Ascending aorta (tissue), 2 donors: ENCODE data around the gene OLFM1. TPM values are rescaled to one million over a fixed set of nuclear protein-coding genes. Genes with fewer than 3 reads are reported as not detected.
"Not testable (repeated sequence)": the region's sequence is repeated elsewhere in the genome, so short reads cannot be mapped to it uniquely, and the experiment has no call there.

Experiments used
- DNase-seq, 2 donors: peaks; one replicate each; pipeline ENCODE4 v3.0.0-alpha.2; 2019; ENCODE audit warnings: low spot score in 2 of 2
- H3K27ac ChIP-seq, 2 donors: fragments of 200-600 bp; sonication (generic); one replicate each; pipeline ENCODE4 v1.5.1; 2016 to 2017; ENCODE audit warnings: mild to moderate bottlenecking in 1 of 2
- H3K27me3 ChIP-seq: fragments of 200-600 bp; sonication (generic); one replicate; pipeline ENCODE4 v1.5.1; 2017
- H3K36me3 ChIP-seq, 2 donors: fragments of 200-600 bp; sonication (generic); one replicate each; pipeline ENCODE4 v1.5.1; 2016
- H3K4me1 ChIP-seq, 2 donors: fragments of 200-600 bp; sonication (generic); one replicate each; pipeline ENCODE4 v1.5.1; 2016 to 2017; ENCODE audit warnings: mild to moderate bottlenecking in 1 of 2
- H3K4me3 ChIP-seq, 2 donors: fragments of 200-600 bp; sonication (generic); one replicate each; pipeline ENCODE4 v1.5.1; 2016 to 2017; ENCODE audit warnings: mild to moderate bottlenecking in 1 of 2
- H3K9me3 ChIP-seq, 2 donors: fragments of 200-600 bp; sonication (generic); one replicate each; pipeline ENCODE4 v1.5.1; 2016
- intact Hi-C: fragments of 100-400 bp; cut with DNase I; formaldehyde crosslinking; loops from one replicate; pipeline ENCODE4 v1.15.1; 2023
- total RNA-seq: library from RNA; depleted of rRNA; stranded (reverse); fragments of >200 nt; gene quantifications from one replicate; pipeline ENCODE4 v1.1.0, GENCODE V29; 2016
- TF ChIP-seq, protein P1 (sequence below), 3 experiments: fragments of 200-600 bp in 2 of 3; fragments of 450-650 bp in 1 of 3; sonication (generic) in 2 of 3; IDR thresholded peaks; one replicate each; pipeline ENCODE4 v1.5.1; 2016 to 2019; ENCODE audit warnings: antibody characterized with exemption in 3 of 3, mild to moderate bottlenecking in 1 of 3, moderate library complexity in 1 of 3

The OLFM1 gene
- total RNA-seq, 1 donor from 2014 or later: 102 TPM

- no peak for DNase-seq
- H3K27ac ChIP-seq: no peak overlapping the region
- H3K27me3 ChIP-seq: no peaks in the 10 kb centered on the region
- H3K4me3 ChIP-seq: no peak overlapping the region
- H3K36me3 ChIP-seq: no peaks in the 10 kb centered on the region
- H3K9me3 ChIP-seq: no peaks in the 10 kb centered on the region
- no peaks in the 10 kb centered on the region for H3K4me1 ChIP-seq
- intact Hi-C loops: no loop called here
- TF ChIP-seq, protein P1, sequence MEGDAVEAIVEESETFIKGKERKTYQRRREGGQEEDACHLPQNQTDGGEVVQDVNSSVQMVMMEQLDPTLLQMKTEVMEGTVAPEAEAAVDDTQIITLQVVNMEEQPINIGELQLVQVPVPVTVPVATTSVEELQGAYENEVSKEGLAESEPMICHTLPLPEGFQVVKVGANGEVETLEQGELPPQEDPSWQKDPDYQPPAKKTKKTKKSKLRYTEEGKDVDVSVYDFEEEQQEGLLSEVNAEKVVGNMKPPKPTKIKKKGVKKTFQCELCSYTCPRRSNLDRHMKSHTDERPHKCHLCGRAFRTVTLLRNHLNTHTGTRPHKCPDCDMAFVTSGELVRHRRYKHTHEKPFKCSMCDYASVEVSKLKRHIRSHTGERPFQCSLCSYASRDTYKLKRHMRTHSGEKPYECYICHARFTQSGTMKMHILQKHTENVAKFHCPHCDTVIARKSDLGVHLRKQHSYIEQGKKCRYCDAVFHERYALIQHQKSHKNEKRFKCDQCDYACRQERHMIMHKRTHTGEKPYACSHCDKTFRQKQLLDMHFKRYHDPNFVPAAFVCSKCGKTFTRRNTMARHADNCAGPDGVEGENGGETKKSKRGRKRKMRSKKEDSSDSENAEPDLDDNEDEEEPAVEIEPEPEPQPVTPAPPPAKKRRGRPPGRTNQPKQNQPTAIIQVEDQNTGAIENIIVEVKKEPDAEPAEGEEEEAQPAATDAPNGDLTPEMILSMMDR (IDR thresholded peaks at IDR 0.05): no peak
Measured at GRCh38 chr9:135158564-135158937, 71.1 kb downstream of the OLFM1 start.

DNA sequence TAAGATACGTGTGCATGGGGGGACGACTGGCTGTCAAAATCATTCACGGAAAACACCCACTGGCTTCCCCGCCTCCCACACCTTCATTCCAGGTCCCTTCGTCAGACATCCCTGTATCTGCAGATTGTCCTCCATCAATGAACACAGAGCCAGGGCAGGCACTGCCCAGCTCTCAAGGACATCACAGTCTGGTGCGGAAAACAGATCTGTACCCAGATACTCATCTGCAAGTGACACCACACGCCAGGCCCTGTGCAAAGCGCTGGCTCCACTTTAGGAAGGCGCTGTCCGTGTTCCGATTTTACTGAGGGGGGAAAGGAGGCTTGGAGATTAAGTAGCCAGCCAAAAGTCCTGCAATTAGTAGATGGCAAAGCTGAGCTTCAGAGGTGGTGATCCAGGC is 72.3 kb downstream of the OLFM1 start:
- Histone ChIP-seq H3K36me3 (no peaks in the 10 kb centered on the region), H3K4me3 (no peak overlapping the region), H3K27me3 (no peaks in the 10 kb centered on the region), H3K9me3 (no peaks in the 10 kb centered on the region), H3K27ac (no peak overlapping the region), H3K4me1 (no peaks in the 10 kb centered on the region)
- TF ChIP-seq, protein P1 (IDR thresholded peaks at IDR 0.05): no peak
- no peak for DNase-seq
- intact Hi-C loops: no loop called here

DNA sequence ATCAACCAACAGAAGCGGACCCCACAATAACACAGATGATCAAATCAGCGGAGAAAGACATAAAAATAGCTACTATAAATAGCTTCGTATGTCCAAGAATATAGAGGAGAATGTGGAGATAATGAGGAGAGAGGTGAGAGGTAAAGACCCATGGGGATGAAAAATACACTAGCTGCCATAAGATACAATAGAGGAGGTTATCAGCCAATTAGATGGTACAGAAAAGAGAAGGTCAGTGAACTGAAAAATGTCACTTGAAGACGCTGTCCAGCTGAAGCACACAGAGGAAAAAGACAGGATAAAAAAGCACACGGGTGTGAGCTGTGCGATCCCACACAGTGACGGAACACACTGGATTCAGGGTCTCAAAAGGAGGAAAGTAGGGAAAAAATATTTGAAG is 73.4 kb downstream of the OLFM1 start:
- H3K36me3 ChIP-seq: no peaks in the 10 kb centered on the region
- no peaks in the 10 kb centered on the region for H3K4me1 ChIP-seq
- no peak overlapping the region for H3K4me3 ChIP-seq
- no peaks in the 10 kb centered on the region for H3K9me3 ChIP-seq
- no peaks in the 10 kb centered on the region for H3K27me3 ChIP-seq
- TF ChIP-seq, protein P1 (IDR thresholded peaks at IDR 0.05): no peak
- no peak for DNase-seq
- intact Hi-C loops: no loop called here
- H3K27ac ChIP-seq: no peak overlapping the region

- H3K9me3 ChIP-seq, H3K27ac ChIP-seq, H3K27me3 ChIP-seq, intact Hi-C loops, H3K36me3 ChIP-seq, DNase-seq, H3K4me3 ChIP-seq, H3K4me1 ChIP-seq: not testable (repeated sequence)
Measured at GRCh38 chr9:135162599-135162998, 75.1 kb downstream of the OLFM1 start.

GRCh38 chr9:135163023-135163780 is 75.7 kb downstream of the OLFM1 start:
- Histone ChIP-seq H3K9me3 (no peaks in the 10 kb centered on the region), H3K4me3 (no peak overlapping the region), H3K36me3 (no peaks in the 10 kb centered on the region), H3K4me1 (no peaks in the 10 kb centered on the region), H3K27ac (no peak overlapping the region), H3K27me3 (no peaks in the 10 kb centered on the region)
- no peak for DNase-seq
- TF ChIP-seq, protein P1 (IDR thresholded peaks at IDR 0.05): no peak
- intact Hi-C loops: no loop called here

DNA sequence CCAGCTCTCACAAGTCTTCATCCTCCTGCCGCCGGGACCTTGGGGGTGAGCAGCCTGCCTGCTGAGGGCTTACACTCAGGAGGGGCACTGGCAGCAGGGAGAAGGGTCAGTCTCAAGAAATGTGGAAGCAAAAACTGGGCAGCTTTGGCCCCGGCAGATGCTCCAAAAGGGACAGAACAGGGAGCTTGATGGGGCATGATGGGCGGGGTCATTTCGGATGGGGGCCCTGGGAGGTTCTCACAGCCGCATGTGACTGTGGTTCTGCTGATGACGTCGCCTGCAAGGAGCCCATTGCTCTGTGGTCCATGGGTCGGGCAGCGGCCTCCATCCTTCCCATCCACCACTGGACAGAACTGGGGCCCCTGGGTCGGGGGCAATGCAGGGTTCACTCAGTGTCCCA is 76.6 kb downstream of the OLFM1 start:
- intact Hi-C loops: no loop called here
- Histone ChIP-seq H3K4me3 (no peak overlapping the region), H3K27ac (no peak overlapping the region), H3K36me3 (no peaks in the 10 kb centered on the region), H3K9me3 (no peaks in the 10 kb centered on the region), H3K27me3 (no peaks in the 10 kb centered on the region), H3K4me1 (no peaks in the 10 kb centered on the region)
- TF ChIP-seq, protein P1 (IDR thresholded peaks at IDR 0.05): no peak
- DNase-seq: no peak
